Activated T-helper 9 cell treated with anti-CD3 and anti-CD28 coated beads, Interleukin-2, amount 50 U/mL, for 16 hours (primary cell): Measurements from ENCODE around the gene MSTN.

Experiments used
- DNase-seq: peaks from one replicate; pipeline ENCODE4 v3.0.0-alpha.2; 2020; ENCODE audit warnings: low read depth

The MSTN gene

DNA sequence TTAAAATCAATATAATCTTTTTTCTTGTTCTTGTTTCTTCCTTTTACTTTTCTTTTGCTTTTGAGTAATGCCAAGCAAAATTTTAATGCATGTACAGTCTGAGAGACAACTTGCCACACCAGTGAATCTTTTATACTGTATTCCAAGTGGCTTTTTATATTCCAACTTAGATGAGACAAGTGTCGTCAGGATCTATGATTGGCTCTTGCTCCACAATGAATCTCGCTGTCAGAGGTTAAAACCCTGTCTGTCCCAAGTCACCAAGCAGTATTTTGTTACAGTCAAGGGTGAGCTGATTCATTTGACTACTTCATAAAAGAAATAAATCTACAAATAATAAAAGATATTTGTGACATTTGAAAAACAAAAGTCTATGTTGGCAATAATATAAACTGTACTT lies at the start of gene MSTN:
MSTN (minus strand) TSS at position 129 of the 400 bp plus-strand sequence. CDS start 133 bp downstream, outside the sequence.
- no peak for DNase-seq

- no peak for DNase-seq
Observed at GRCh38 chr2:190111166-190111565, 48.6 kb upstream of the MSTN start.

DNA sequence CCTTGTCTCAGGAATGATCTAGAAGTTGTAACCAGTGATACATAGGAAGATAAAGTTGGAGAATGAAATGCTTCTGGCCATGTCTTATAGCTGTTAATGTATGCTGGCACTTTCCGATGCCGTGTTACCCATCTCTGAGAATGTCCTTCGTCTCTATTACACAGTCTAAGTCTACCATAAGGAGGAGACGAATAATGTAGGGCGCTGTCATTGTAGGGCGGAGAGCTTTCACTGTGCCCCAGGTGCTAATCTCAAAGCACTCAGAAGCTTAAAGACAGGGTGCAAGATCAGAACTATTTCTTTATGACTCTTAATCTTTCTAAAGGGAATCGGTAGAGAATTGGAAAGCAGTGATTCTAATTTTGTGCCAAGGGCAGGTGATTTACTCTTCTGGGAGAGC lies 48.2 kb upstream of the MSTN start:
- no peak for DNase-seq

GRCh38 chr2:190110131-190110530 lies 47.6 kb upstream of the MSTN start:
- DNase-seq, result no peak

DNA sequence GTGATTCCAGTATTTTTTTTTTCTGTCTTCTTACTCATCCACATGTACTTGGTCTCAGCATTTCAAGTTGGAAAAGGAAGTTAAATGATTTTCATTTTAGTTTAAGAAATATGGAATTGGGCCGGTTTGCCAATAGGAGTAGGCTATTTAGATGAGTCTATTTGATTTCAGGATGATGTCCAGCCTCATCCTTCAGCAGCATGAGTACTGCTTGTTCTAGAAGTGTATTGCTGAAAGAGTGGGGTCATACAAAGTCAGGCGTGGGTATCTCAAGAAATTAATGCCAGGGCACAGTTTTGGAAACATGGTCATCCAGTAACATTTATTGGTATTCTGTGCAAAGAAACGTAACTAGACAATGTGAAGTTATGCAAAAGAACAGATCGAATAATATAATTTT lies 44.9 kb upstream of the MSTN start:
- no peak for DNase-seq

DNA sequence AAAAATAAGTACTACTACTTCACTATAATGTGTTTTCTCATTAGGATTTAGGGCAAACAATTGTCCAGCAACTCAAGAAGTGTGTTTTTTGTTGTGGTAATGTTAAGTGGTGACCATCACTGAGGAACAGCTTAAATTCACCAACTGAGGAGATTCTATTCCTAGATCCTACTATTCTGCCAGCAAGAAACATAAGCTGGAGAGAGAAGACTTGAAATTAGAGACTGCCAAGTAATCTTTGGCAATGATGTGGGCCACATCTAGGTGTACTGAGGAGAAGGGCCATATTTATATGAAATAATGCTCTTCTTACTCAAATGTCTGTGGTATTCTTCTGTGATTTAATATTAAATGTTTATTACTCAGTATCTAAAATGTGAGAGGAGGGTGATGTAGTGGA lies 44.3 kb upstream of the MSTN start:
- no peak for DNase-seq

DNA sequence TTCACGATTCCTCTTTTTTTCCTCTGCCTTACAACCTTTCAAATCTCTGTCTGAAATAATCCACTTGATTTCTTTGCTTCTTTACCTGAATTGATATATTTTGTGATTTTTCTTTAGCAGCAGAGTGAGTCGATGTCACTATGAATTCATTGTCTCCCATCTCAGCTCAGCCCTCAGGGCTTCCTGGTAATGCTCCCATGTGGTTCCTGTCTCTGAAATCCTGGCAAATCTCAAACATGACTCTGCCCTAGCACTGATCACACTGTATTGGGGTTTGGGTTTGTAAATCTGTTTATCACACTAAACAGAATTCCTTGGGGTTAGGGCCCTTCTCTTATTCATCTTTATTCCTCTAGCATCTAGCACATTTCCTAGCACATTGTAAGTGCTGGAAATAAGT lies 43.0 kb upstream of the MSTN start:
- DNase-seq, result no peak

DNA sequence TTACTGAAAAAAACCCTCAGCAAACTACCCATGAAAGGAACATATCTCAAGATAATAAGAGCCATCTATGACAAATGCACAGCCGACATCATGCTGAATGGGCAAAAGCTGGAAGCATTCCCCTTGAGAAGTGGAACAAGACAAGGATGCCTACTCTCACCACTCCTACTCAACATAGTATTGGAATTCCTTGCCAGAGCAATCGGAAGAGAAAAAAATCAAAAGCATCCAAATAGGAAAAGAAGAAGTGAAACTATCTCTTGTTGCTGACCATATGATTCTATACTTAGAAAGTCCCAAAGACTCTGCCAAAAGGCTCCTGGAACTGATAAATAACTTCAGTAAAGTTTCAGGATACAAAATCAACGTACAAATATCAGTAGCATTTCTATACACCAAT lies 40.6 kb upstream of the MSTN start:
- no peak for DNase-seq

DNA sequence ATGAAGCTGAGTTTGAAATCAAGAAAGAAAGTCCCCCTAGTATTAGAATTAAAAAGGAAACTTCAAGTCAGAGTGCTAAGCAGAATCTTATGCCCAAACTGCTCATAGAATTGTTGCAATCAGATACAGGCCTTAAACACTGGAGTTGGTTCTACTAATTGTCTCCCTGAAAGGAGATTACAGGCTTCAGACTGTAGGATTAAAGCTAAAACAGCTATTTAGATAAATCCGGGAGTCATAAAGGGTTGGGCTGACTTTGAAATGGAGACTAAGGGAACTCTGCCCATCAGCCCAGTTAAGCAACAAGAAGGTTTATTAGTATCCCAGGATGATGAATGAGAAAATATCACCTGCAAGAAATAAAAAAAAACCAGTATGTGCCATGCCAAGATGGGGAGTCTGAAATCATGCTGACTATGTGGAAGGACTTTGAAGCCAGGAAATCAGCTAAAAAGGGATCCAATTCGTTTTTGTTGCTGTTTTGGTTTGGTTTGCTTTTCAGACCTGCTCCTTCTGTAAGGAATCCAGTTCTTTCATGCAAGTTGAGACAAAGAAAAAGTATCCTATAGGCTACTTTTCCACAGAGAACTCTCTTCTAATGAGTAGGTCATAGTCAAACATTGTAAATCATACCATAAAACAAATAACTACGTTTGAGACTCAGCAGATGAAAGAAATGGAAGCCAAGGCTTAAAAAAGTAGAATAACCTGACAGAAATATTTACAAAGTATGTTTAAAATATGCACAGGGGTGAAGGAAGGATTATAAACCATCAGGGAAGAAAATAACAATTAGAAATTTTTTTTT lies 37.6 kb upstream of the MSTN start:
- no peak for DNase-seq

- DNase-seq, result no peak
Observed at GRCh38 chr2:190098851-190099250, 36.3 kb upstream of the MSTN start.

- no peak for DNase-seq
Observed at GRCh38 chr2:190097115-190097514, 34.6 kb upstream of the MSTN start.

- DNase-seq, result no peak
Observed at GRCh38 chr2:190094316-190094871, 31.9 kb upstream of the MSTN start.

GRCh38 chr2:190093793-190094192 lies 31.3 kb upstream of the MSTN start:
- no peak for DNase-seq

GRCh38 chr2:190090148-190090547 lies 27.6 kb upstream of the MSTN start:
- DNase-seq, result no peak

- DNase-seq, result peak; percentile 4
Observed at GRCh38 chr2:190088917-190089316, 26.4 kb upstream of the MSTN start.

GRCh38 chr2:190084704-190085103 lies 22.2 kb upstream of the MSTN start:
- DNase-seq, result no peak

DNA sequence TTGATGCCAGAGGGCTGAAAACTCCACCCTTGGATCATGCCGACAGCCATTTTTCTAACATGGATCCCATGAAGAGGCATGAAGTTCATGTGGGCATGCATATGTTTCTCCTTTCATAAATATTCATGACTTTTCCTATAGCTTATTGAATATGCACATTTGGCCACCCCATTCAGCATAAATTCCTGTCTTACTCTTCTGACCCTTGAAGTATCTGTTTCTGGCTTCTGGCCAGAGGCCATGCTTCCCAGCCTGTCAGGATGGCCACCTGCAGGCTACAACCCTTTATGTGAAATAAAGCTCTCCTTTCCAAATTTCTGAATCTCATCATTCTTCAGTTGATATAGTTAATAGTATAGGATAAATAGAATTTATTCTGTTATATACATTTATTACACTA lies 19.6 kb upstream of the MSTN start:
- no peak for DNase-seq

DNA sequence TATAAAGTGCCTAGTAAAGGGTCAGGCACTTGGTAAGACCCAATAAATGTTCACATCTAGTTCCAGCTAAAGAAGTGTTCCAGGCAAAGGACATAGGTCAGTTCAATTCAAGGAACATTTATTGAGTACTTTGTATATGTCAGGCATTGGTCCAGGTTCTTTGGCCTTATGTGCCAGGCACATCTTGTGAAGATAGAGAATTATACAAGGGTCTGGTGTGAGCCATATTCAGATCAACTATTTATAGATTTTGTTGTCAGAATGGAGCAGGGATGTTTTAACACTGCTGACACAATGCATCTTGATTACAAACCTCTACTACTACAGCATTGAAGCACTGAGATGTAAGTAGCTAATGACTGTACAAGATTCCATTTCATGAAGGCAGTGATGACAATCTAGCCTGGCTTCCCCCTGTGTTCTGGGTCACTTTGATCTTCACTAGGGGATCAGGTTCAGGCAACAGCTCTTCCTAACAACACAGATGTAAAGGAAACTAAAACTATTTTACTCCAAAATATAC lies 18.1 kb upstream of the MSTN start:
- no peak for DNase-seq

DNA sequence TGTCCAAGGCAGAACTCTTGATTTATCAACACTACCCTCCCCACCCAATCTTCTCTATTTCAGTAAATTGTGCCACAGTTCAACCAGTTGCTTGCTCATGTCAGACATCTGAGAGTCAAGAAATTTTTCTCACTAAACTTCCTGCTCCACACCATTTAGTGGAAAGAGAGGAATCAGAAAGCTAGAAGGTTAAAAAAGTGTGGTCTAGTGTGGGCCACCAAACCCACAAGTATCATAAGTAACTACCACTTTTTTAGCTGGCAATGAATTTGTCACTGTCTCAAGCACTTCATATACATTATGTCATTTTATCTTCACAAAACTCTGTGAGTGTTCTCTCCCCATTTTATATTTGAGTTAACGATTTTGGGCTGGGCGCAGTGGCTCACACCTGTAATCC lies 16.6 kb upstream of the MSTN start:
- no peak for DNase-seq

GRCh38 chr2:190075623-190076022 lies 13.1 kb upstream of the MSTN start:
- no peak for DNase-seq

DNA sequence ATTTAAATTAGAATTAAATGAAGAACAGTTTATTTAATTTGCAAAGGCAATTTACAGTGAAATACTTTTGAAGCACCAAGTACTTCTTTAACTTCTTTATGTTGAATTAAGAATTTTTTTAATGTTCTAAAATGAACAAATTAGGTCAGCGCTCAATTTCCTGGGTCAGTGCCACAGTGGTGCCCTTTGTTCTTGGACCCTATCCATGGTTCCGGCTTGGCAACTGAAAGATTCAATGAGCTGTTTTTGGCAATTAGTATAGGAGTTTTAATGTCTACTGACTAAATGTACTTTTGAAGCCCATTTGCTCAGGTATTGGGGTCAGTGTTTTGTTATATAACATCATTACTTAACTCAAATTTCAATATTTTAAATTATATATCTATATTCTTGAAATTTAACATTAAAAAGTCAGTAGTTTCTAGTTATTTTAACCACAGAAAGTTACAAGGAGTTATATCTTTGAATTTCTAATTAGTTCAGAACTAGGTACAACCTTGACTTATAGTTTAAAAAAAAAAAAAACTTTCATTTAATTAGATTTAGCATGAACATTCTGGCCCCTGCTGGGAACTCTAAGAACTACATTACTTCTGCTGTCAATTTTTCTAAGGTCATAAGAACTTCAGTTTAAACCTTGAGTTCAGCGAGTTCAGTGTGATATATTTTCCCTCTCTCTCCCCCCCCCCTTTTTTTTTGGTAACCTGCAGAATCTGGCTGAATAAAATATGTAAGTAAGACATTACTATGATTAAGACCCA lies 7.6 kb upstream of the MSTN start:
- DNase-seq, result no peak

DNA sequence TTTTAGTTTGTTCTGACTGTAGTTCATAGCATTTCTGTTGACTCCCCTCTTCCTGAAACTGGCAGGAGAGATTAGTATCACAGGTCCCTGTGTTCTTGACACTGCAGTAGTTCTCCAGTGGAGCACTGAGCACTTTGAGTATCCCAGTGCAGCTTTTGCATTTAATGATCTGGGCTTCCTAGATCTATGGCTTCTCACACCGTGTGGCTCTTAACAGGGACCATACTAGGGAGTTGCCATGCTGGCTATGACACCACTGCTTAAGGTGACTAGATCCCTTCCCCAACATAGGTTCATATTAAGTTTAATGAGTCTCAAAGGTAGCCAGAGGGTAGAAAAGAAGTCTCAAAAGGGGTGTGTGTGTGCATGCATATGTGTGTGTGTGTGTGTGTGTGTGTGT lies 6.2 kb upstream of the MSTN start:
- DNase-seq, result no peak

DNA sequence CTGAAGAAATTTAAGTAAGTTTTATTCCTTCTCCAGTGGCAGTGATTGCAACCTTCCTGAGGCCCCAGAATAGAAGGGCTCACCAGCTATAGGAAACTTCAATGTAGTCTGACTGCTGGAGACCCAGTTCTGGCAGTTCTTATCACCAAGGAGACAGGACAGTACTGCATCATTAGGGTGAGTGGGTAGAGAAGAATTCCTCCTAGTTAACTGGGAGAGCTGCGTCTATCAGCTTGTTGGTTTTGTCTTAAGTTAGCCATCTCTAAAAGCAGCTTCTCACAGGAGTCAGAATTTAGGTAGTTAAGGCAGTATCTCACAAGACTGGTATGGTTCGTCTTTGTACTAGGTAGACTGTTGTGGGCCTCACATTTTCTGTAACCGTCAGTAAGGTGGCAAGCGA lies 3.3 kb upstream of the MSTN start:
- no peak for DNase-seq
